GM21447 (cell line): ENCODE results near the gene GAGE13.
"Not testable (repeated sequence)": the region's sequence is repeated elsewhere in the genome, so short reads cannot be mapped to it uniquely, and the experiment has no call there.

Experiments
- ATAC-seq: cut with Tn5 transposase; IDR thresholded peaks from one replicate; pipeline ENCODE4 v1.9.1; 2021; ENCODE audit not compliant: unreplicated experiment

Gene GAGE13

GRCh38 chrX:49331282-49331681, at the start of gene GAGE13:
GAGE13 (plus strand) TSS chrX:49331582; CDS start chrX:49332738, 1,156 bp downstream.
- ATAC-seq: not testable (repeated sequence)

- ATAC-seq: no peak
These were observed 48.8 kb upstream of the GAGE13 start for GRCh38 chrX:49282647-49283011.

GRCh38 chrX:49284212-49284611, 47.2 kb upstream of the GAGE13 start:
- no peak for ATAC-seq

- no peak for ATAC-seq
These were observed 45.2 kb upstream of the GAGE13 start for GRCh38 chrX:49286136-49286535.

- ATAC-seq: no peak
These were observed 44.8 kb upstream of the GAGE13 start for GRCh38 chrX:49286581-49286980.

- no peak for ATAC-seq
These were observed 43.7 kb upstream of the GAGE13 start for GRCh38 chrX:49287665-49288064.

- ATAC-seq: no peak
These were observed 41.2 kb upstream of the GAGE13 start for GRCh38 chrX:49290215-49290614.

GRCh38 chrX:49291615-49292337, 39.6 kb upstream of the GAGE13 start:
- no peak for ATAC-seq

- no peak for ATAC-seq
These were observed 38.7 kb upstream of the GAGE13 start for GRCh38 chrX:49292400-49293362.

- ATAC-seq: not testable (repeated sequence)
These were observed 32.1 kb upstream of the GAGE13 start for GRCh38 chrX:49299293-49299692.

- ATAC-seq: no peak
These were observed 30.7 kb upstream of the GAGE13 start for GRCh38 chrX:49300703-49301102.

GRCh38 chrX:49303346-49303745, 28.0 kb upstream of the GAGE13 start, which contains the start of gene GAGE10:
GAGE10 (plus strand) TSS chrX:49303646; CDS start chrX:49304860, 1,214 bp downstream.
- no peak for ATAC-seq

GRCh38 chrX:49307775-49308174, 23.6 kb upstream of the GAGE13 start:
- not testable (repeated sequence) for ATAC-seq

- ATAC-seq: no peak
These were observed 22.6 kb upstream of the GAGE13 start for GRCh38 chrX:49308604-49309269.

GRCh38 chrX:49309401-49309981, 21.9 kb upstream of the GAGE13 start:
- no peak for ATAC-seq

GRCh38 chrX:49310371-49310770, 21.0 kb upstream of the GAGE13 start:
- no peak for ATAC-seq

- ATAC-seq: no peak
These were observed 19.2 kb upstream of the GAGE13 start for GRCh38 chrX:49312176-49312575.

GRCh38 chrX:49316085-49316484, 15.3 kb upstream of the GAGE13 start:
- ATAC-seq: no peak

- not testable (repeated sequence) for ATAC-seq
These were observed 9.6 kb upstream of the GAGE13 start, which contains the start of gene GAGE12J for GRCh38 chrX:49321737-49322136. GAGE12J (plus strand) TSS chrX:49322037; CDS start chrX:49323194, 1,157 bp downstream.

GRCh38 chrX:49322266-49322665, 9.1 kb upstream of the GAGE13 start:
- not testable (repeated sequence) for ATAC-seq

GRCh38 chrX:49323735-49324134, 7.6 kb upstream of the GAGE13 start:
- ATAC-seq: not testable (repeated sequence)
